Cardiac fibroblast (primary cell): ENCODE results near the gene TNS1.
A peak's percentile ranks its signal among the peaks of the same experiment; 100 is the strongest.

Source experiments
- DNase-seq, 2 donors: peaks; one replicate each; pipeline versions ENCODE4 v3.0.0 to v3.0.0-alpha.2; 2010; ENCODE audit warnings: low read depth in 2 of 2
- H3K4me3 ChIP-seq, 2 donors: replicated peaks in 1 of 2; 1 replicate in 1 of 2; 2 replicates in 1 of 2; pipeline ENCODE4 v1.5.1; 2011; ENCODE audit warnings: low read depth in 2 of 2, low read length in 2 of 2, mild to moderate bottlenecking in 2 of 2, moderate library complexity in 1 of 2
- CTCF ChIP-seq: IDR thresholded peaks from one replicate; pipeline ENCODE4 v1.5.1; 2011; ENCODE audit warnings: low read depth, mild to moderate bottlenecking, low read length, inconsistent platforms

TNS1 gene

GRCh38 chr2:218015586-218016521 lies 13.1 kb upstream of the TNS1 start:
- DNase-seq = no peak
- H3K4me3 ChIP-seq = no peak overlapping the region
- no peak for TF ChIP-seq CTCF

- TF ChIP-seq CTCF = no peak
- no peak for DNase-seq
- H3K4me3 ChIP-seq = no peak overlapping the region
Measured at GRCh38 chr2:218014706-218015585, 12.2 kb upstream of the TNS1 start.

GRCh38 chr2:218013289-218013688 lies 10.5 kb upstream of the TNS1 start:
- no peak overlapping the region for H3K4me3 ChIP-seq
- no peak for TF ChIP-seq CTCF
- no peak for DNase-seq

DNA sequence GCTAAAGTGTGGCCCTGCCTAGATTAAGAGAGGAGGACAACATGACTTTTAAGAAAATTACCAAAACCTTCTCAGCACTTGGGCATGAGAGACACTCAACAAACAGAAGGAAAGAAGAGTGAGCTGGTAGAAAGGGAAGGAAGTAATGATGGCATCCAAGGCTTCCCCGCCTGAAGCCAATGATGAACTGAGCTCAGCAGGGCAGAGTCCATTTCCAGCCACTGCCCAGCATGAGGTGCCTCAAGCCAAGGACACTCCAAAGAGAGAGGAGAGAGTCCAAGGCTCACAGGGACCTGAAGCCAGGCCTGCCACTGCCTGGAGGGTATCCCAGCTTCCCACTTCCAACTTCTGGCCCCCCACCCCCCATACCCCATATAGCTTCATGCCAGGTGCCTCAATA lies 9.5 kb upstream of the TNS1 start:
- TF ChIP-seq CTCF = no peak
- H3K4me3 ChIP-seq = no peak overlapping the region
- no peak for DNase-seq

DNA sequence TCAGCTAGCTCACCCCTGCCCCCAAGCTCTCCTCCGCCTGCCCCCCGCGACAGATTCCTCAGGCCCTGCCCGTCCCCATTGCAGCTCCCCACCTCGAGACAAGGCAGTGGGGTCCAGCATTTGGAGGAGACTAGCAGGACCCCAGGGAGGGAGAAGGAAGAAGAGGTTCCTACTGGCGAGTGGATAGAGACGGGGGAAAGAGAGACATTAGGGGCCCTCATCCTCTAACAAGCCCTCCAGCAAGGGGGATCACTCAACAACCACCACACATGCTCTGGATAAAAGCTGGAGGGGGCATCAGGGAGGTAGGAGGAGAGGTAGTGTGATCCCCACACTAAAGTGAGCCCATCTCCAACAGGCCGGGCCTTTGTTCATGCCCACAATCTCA lies 8.9 kb upstream of the TNS1 start:
- TF ChIP-seq CTCF = no peak
- H3K4me3 ChIP-seq = no peak overlapping the region
- no peak for DNase-seq

DNA sequence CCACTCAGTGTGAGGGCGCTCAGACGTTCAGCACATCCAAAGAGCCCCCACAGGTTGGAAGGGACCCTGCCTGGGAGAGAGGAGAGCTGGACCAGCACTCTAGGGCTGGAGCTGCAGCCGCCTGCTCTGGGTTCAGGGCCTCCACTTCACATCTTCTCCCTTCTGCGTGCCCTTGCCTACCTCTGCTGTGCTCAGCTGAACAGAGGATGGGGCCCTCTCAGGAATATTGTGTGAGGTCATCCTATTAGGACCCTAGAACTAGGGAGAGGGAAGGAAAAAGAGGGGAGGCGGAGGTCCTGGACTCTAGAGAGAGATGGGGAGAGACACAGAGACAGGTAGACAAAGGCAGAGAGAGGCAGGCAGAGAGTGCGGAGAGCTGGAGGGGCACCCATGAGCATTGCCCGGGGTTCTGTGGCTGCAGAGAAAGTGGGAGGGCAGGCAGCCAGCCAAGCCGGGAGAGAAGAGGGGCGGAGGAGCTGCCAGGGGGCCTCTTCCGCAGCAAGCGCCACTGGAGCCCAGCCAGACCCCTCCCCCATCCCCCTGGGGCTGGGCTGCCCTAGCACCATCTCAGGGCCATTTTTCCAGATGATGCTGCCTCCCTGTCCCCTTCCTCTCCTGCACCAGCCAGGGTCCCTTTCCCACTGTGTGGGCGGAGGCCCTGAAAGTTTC lies 8.3 kb upstream of the TNS1 start:
- no peak overlapping the region for H3K4me3 ChIP-seq
- peak in 1 of 2 donors; percentile 47 for DNase-seq
- TF ChIP-seq CTCF = no peak
